Measurements from ENCODE around the gene UNC45B.
A peak's percentile ranks its signal among the peaks of the same experiment; 100 is the strongest.
"Not testable (repeated sequence)": the region's sequence is repeated elsewhere in the genome, so short reads cannot be mapped to it uniquely, and the experiment has no call there.

Gene UNC45B, protein sequence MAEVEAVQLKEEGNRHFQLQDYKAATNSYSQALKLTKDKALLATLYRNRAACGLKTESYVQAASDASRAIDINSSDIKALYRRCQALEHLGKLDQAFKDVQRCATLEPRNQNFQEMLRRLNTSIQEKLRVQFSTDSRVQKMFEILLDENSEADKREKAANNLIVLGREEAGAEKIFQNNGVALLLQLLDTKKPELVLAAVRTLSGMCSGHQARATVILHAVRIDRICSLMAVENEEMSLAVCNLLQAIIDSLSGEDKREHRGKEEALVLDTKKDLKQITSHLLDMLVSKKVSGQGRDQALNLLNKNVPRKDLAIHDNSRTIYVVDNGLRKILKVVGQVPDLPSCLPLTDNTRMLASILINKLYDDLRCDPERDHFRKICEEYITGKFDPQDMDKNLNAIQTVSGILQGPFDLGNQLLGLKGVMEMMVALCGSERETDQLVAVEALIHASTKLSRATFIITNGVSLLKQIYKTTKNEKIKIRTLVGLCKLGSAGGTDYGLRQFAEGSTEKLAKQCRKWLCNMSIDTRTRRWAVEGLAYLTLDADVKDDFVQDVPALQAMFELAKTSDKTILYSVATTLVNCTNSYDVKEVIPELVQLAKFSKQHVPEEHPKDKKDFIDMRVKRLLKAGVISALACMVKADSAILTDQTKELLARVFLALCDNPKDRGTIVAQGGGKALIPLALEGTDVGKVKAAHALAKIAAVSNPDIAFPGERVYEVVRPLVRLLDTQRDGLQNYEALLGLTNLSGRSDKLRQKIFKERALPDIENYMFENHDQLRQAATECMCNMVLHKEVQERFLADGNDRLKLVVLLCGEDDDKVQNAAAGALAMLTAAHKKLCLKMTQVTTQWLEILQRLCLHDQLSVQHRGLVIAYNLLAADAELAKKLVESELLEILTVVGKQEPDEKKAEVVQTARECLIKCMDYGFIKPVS

DNA sequence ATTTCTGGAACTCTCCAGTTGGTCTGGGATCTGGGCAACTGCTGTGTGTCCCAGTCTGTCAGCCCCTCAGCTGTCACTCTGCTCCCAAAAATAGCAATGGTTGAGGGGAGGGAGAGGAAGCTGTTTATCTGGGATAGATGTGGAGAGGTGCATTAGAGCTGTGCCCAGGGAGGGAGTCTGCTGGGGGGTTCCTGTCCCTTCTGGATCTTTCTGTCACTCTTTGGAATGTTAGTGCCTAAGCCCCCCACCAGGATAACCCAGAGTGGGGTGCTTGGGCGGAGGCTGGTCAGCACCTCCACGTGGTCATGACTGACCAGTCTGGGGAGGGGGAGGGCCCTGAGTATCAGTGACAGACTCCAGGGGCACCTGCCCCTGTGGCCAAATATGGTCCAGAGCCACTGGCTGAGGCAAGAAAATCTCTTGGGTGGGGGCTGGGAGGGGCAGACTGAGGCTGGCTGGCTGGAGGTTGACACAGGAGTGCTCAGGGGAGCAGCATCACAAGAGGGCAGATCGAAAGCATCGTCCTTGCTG lies at the start of gene UNC45B:
UNC45B (plus strand) TSS at position 443 of the 531 bp plus-strand sequence. CDS start 447 bp downstream, outside the sequence.
- no peak for DNase-seq

GRCh38 chr17:35099908-35100307 lies 47.7 kb upstream of the UNC45B start:
- no peak for DNase-seq

DNA sequence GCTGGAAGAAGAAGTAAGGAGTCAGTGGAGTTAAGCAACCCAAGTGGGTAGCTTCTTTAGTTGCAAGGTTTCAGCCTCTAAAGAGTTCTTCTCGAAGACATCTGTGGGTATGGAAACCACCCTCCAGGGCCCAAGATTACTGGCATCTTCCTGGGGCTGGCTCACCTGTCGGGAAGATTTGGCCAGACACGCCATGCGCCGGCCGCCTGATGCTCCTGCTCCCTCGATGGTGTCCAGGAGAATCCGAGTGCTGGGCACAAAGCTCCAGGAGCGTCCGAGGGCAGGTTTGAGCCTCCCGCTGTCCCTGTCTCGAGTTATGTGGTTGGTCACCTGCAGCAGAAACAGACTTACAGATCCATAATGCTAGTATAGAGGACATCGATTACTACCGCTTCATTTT lies 46.6 kb upstream of the UNC45B start:
- no peak for DNase-seq

DNA sequence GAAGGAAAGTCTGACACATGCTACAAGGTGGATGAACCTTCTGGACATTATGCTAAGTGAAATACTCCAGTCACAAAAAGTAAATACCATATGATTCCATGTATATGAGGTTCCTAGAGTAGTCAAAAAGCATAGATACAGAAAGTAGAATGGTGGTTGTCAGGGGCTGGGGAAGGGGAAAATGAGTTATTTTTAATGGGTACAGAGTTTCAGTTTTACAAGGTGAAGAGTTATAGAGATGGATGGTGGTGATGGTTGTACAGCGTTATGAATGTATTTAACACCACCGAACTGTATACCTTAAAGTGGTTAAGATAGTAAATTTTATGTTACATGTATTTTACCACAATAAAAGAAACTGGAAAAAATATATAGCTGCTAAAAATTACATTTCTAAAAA lies 45.9 kb upstream of the UNC45B start:
- no peak for DNase-seq

- no peak for DNase-seq
Measured at GRCh38 chr17:35103271-35103670, 44.3 kb upstream of the UNC45B start.

GRCh38 chr17:35104844-35105450 lies 42.7 kb upstream of the UNC45B start:
- DNase-seq, result no peak

DNA sequence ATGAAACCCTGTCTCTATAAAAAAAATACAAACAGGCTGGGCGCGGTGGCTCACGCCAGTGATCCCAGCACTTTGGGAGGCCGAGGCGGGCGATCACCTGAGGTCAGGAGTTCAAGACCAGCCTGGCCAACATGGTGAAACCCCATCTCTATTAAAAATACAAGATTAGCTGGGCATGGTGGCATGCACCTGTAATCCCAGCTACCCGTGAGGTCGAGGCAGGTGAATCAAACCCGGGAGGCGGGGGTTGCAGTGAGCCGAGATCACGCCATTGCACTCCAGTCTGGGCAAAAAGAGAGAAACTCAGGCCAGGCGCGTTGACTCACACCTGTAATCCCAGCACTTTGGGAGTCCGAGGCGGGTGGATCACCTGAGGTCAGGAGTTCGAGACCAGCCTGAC lies 36.8 kb upstream of the UNC45B start:
- not testable (repeated sequence) for DNase-seq

- DNase-seq, result no peak
Measured at GRCh38 chr17:35116845-35117244, 30.8 kb upstream of the UNC45B start.

DNA sequence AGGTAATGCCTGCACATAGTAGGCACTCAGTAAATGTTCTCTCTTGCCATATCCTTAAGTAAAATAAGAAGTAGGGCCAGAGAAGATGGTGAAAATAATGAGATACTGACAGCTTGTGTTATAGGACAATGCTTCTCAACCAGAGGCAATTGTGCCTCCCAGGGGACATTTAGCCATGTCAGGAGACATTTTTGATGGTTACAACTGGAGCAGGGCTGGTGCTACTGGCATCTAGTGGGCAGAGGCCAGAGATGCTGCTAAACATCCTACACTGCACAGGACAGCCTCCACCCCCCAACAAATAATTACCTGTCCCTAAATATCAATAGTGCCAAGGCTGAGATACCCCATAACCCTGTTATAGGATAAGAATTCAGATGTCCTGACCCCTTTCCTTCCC lies 29.6 kb upstream of the UNC45B start:
- peak; percentile 11 to 51 for DNase-seq

DNA sequence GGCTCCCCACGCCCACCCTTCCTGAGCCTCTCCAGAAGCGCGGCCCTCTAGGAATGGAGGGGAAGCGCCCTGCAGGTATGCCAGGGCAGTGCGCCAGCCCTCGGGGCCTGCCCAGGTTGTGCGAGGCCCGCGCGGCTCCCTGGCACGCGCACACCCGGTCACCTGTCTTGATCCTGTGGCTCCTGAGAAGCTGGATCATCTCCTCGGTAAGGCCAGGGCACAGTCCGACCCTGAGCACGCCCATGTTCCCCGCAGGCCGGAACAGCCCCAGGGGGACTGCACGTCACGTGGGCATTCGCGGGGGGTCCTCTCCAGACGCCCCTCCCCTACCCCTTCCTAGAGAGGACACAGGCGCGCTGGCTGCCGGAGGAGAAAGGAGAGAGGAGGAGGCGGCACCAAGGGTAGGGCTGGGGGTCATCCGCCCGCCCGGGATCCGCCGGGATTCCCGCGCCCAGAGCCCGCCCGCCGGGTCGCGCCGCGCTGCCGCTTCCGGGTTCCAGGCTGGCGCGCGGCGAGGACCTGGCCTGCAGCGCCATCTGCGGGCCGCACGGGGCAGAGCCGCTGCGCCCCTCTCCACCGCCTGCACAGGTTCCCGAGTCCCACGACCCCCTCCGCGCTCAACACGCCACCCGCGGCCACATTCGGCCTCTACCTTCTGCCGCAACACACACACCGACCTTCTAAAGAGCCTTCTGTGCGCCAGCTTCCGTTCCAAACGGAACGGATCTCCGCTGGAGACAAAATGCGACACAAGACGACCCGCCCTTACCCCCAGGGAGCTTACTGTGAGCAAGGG lies 28.0 kb upstream of the UNC45B start, which contains the start of gene RAD51D:
RAD51D (minus strand) TSS at position 491 of the 796 bp plus-strand sequence; CDS start at position 244, 247 bp downstream.
- DNase-seq, result peak; percentile 79 to 86

GRCh38 chr17:35121315-35121714 lies 26.3 kb upstream of the UNC45B start, which contains the start of gene FNDC8:
TSS of gene FNDC8 (plus strand) at chr17:35121615. CDS start at chr17:35121694, 79 bp downstream.
- no peak for DNase-seq

DNA sequence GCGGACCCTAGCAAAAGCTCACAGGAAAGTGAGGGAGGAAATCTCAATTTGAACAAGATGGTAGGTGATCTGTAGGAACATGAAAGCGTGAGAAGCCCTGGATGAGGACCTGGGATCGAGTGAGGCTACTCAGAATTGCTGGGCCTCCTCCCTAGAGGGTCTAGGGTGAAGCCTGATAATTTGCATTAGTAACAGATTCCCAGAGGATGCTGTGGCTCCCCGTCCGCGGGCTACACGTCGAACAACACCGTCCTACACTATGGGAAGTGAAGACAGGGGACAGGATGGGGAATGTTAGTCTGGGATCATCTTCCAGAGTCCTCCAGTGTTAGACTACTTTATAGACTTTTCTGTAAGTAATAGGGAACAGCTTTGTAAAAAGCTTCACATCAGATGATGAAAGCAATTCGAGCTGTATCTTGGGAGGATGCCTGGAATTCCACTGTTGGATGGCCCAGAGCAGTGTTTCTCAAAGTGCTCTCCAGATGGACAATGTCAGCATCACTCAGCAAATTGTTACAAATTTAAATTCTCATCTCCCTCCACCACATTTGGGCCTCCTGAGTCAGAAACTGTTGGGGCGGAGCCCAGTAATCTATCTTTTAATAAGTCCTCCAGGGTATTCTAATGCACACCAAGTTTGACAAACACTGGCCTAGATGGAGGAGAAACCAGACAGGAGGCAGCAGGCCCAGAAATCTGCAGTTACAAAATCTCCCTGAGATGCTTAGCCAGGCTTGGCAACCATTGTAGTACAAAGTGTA lies 19.7 kb upstream of the UNC45B start:
- no peak for DNase-seq

DNA sequence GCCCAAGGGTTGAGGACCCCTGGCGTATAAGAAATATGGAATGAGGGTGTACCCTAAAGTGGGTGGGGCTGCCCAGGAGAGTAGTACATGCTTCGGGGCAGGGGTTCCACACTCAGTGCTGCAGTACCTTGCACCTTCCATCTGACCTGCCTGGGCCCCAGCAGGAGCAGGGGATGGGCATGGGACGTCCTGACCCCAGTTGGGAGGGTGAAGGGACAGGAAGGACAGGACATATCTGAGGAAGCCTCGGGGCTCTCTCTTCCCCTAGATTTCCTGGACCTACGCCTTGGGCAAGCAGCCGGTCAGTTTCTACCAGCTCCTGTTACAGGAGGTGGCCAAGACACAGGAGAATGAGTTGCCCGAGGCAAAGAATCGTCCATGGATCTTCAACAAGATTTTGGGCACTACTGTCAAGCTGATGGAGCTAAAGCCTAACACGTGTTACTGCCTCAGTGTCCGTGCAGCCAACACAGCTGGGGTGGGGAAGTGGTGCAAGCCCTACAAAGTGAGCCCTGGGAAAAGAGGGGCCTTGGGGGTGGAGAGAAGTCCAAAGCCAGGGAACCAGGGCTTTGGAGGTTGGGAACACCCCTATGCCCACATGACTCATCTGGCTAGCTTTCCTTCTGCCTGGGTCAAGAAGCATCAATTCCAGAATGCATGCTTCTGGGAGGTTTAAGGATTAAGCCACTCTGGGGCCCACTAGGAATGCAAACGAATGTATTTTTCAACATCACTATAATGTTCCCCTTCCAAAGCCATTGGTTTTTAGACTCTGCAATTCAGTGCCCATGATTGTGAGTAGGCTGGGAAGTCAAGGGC lies 18.3 kb upstream of the UNC45B start:
- no peak for DNase-seq

DNA sequence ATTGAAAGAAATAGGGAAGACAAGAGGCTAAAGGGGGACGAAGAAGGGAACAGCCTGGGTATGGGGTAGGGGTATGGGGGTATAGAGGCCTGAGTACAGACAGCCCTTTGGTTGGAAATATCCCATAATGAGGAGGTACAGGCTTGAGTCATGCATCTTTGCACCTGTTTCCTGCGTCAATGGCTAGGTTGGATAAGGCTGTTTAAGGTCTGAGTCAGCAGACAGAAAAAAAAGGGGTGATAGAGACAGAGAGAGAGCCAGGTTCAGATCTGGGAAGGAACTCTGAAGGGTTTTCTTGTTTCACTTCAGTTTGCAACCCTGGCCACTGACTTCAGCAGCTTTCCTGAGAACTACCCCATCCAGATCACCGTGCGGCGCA lies 17.7 kb upstream of the UNC45B start:
- DNase-seq, result no peak

GRCh38 chr17:35130392-35130791 lies 17.2 kb upstream of the UNC45B start:
- DNase-seq, result no peak

DNA sequence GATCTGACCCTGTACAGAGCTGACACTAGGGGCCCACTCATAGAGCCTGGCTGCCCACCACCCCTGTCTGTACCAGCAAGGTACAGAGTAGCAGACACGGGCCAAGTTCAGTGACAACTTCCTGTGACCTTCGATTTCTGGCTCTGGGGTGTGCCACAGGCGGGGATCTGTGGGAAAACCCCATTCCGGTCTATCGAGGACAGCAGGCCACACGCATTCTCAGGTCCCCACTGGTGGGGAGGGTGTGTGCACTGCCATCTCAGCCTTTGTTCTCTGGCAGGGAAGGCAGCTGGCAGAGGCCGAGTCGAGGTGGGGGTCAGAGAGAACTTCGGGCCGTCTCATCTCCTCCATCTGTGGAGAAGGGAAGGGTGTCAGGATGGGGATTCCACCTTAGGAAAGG lies 15.5 kb upstream of the UNC45B start:
- no peak for DNase-seq

GRCh38 chr17:35132816-35133550 lies 14.6 kb upstream of the UNC45B start:
- no peak for DNase-seq

GRCh38 chr17:35135322-35135721 lies 12.3 kb upstream of the UNC45B start:
- no peak for DNase-seq

DNA sequence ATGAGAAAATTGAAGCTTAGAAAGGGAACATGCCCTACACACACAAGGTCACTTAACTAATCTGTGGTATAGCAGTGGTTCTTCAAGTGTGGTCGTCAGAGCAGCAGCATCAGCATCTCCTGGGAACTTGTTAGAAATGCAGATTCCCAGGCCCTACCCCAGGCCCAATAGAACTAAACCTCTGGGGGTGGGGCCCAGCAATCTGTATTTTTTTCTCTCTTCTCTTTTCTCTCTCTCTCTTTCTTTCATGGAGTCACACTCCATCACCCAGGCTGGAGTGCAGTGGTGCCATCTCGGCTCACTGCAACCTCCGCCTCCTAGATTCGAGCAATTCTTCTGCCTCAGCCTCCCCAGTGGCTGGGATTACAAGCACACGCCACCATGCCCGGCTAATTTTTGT lies 9.4 kb upstream of the UNC45B start:
- no peak for DNase-seq
